ENCODE data around the gene GRK6.

GRK6 gene

DNA sequence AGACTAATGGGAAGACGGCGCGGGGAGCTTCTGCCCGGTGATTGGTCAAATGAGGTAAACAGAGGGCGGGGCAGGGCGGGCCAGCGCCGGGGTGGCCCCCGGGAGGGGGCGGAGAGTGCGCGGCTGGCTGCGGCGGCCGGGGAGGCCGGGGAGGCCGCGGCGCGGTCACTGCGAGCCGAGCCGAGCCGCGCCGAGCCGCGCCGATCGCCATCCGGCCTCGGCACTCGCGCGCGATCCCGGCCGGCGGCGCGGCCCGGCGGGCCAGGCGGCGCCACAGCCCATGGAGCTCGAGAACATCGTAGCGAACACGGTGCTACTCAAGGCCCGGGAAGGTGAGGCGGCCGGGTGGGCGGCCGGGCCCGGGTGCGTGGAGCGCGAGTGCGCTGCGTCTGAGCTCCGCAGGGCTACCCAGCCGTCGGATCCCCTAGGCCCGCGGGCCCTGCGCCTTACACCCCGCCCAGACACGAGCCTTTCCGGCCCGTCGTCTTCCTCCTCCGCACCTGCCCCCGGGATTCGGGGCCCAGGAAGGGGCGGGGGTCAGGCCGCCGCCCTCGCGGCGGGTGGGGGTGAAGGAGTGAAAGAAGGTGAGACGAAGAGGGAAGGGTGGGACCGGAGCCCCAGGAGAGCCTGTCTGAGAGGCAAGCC is at the start of gene GRK6:
Gene GRK6, plus strand, starts transcription at position 111 of the 645 bp plus-strand sequence. Its CDS starts 170 bp downstream, at position 281.
- DNase-seq: peak; percentile 48

DNA sequence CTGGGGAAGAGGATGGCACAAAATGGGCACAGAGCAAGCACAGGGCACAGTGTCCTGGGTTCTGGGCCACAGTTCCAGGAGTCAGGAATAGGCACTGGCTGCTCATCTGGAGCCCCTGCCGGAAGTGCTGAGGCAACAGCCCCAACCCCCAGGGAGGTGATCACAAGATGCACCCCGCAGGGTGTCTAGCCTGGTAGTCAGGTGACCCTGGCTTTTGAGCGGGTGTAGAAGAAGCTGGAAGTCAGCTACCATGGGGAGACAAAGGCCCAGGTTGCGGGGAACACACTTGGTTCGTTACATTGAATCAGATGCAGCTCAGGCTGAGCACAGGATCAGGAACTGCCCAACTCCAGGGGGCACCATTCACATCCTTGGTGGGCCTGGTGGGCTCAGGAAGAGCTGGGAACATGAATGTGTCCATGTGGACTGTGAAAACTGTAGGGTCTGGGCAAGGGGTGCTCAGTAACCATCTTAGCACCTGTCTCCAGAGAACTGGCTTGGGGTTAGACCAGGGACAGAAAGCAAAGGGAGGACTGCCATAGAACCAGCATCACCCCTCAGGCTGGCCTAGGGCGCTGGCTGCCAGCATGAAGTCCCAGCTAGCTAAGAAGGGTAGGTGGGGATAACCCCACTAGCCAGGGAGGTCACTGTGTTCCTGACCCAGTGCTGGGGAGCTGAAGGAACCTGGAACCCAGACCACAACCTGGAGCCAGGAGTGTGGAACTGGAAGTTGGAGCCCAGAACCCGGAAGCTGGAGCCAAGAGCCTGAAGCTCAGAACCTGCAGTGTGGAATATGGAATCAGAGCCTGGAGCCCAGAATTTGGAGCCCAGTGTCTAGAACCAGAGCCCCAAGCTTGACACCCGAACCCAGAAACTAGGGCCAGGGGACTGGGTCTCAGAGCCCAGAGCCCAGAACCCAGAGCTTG is 48.4 kb upstream of the GRK6 start:
- no peak for DNase-seq

DNA sequence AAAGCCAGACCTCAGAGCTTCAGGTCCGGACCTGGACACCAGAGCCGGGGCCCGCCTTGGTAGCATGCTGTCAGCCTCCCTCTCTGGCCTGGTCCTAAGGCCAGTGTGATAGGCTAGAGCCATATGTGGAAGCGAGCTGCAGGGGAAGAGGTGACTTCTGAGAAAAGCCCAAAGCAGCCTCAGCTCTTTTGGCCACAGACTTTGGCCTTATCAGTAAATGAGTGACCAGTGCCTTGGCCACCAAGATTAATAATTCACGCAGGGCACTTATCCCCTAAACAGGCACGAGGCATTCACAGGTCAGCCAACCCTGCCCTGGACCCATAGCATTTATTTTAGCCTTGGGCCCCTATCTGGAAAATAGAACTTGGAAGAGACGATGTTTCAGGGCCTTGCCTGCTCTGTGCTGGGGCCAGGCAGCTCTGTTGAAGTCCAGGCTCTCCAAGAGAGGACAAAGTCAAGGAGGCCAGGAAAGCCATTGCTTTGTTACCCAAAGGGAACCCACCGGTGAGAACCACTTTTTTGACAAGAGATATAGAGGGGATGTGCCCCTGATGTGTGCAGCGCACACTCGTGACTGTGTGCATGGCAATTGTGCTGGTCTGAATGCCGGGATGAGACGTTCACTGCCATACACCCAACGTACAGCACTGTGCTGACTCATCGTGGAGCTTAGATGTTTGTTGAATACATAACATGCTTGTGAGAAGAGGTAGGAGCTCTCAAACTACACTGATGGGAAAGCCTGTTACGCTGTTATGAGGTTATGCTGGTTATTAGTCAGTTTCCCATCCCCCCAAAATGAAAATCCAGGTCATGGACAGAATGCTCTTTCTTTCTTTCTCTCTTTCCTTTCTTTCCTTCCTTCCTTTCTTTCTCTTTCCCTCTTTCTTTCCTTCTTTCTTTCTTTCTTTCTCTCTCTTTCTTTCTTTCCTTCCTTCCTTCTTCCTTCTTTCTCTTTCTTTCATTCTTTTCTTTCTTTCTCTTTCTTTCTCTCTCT is 47.3 kb upstream of the GRK6 start:
- no peak for DNase-seq

DNA sequence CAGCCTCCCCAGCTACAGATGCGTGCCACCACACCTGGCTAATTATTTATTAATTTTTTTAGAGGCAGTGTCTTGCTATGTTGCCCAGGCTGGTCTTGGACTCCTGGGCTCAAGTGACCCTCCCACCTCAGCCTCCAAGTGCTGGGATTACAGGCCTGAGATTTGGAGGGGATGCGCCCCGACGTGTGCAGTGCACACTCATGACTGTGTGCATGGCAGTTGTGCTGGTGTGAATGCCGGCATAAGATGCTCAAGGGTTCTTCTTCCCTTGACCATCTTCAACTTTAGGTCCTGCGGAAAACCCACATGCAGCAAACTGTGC is 45.7 kb upstream of the GRK6 start:
- no peak for DNase-seq

DNA sequence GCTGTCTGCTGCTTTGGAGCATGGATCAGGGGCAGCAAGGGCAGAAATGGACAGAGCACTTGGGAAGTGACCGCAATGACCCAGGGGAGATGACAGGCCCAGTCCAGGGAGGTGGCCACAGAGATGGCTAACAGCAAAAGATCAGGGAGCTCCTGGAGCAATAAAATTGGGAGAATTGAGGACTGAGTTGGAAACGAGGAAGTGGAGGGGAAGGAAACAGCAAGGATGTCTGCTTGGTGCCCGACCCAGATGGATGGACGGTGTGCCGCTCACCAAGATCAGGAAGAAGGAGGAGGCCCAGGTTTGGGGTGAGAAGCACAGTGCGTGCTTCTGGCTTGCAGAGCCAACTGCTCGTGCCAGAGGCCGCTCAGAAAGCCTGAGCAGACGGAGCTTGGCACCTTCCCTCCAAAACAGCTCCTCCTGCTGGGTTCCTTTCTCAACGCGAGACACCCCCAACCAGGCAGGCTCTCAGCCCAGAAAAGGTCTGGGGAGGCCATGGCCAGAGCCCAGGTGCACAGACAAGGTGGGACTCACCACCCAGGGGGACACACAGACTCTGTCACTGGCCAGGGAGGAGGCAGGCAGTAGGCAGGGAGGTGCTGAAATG is 44.0 kb upstream of the GRK6 start:
- no peak for DNase-seq

DNA sequence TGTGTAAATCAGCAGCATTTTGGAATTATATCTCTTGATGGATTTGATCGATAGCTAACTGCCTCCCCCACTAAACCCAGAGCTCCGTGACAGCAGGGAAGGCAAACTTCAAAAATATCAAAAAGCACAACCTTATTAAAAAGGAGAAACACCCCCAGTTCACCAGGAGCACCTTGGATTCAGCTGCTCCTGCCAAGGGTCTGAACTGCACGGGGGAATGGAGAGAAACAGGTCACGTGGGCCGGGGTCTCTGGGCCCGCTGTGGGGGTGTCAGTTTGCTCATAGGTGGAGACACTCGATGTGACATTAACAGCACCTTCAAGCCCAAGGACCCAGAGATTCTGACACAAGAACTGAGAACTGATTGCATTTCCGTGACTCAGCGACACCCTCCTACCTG is 43.3 kb upstream of the GRK6 start:
- DNase-seq: no peak

DNA sequence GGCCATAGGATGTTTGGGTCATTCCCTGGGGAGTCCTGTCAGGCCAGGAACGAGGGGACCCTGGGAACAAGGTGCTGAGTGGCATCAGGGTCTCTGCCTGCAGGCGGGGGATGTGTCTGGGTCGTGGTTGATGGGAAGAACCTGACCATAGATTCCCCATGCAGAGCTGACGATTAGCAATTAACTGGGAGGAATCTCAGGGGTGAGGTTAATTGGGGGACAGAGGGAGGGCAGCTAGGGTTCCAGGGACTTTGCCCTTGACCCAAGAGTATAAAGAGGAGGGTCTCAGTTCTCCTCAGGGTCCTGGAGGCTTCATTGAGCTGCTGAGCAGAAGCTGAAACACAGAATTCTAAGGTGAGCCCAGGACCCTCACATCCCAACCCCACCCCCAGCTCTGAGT is 42.3 kb upstream of the GRK6 start, which contains the start of gene SLC34A1:
Gene SLC34A1, plus strand, starts transcription at position 301 of the 400 bp plus-strand sequence. CDS start 1,308 bp downstream, outside the sequence.
- DNase-seq: no peak

DNA sequence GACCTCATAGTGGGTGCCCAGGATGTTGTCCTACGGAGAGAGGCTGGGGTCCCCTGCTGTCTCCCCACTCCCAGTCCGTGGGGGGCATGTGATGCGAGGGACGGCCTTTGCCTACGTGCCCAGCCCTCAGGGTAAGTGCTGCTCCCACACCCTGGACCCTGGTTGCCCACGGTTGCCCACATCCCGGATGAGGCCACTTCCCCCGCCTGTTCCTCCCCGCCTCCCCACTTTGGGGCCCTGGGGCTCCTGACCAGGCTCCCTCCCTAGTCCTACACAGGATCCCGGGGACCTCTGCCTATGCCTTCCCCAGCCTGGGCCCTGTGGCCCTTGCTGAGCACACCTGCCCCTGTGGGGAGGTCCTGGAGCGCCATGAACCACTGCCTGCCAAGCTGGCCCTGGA is 40.8 kb upstream of the GRK6 start:
- no peak for DNase-seq

DNA sequence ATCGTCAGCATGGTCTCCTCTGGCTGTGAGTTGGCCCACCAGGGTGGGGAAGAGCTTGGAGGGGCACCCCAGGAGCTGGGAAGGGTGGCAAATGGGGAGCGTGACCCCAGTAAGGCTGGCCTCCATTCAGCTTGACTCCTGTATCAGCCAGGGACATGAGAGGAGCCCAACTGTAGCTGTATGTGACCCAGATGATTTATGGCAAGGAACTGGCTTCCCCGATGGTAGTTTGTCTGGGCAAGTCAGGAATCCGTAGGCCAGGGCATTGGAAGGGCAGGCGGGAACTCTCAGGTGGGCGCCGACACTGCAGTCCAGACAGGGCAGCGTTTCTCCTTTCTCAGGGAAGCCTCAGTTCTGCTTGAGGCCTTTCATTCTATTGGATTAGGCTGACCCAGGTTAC is 39.9 kb upstream of the GRK6 start:
- DNase-seq: no peak

DNA sequence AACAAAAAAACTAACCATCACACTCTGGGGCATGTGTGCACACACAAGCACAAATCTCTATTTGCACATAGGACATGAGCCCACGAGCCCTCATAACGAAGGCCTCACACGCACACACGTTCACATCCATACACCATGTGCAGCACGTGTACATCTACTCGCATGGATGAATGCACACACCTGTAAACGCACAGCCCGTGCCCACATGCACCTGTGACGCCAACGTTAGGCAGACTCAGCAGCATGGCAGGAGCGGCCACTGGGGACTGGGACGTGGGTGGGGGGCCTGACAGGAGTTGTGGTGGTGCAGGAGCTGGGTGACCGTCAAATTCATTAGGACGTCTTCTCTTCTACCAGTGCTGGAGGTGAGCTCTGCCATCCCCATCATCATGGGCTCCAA is 39.1 kb upstream of the GRK6 start:
- DNase-seq: no peak

DNA sequence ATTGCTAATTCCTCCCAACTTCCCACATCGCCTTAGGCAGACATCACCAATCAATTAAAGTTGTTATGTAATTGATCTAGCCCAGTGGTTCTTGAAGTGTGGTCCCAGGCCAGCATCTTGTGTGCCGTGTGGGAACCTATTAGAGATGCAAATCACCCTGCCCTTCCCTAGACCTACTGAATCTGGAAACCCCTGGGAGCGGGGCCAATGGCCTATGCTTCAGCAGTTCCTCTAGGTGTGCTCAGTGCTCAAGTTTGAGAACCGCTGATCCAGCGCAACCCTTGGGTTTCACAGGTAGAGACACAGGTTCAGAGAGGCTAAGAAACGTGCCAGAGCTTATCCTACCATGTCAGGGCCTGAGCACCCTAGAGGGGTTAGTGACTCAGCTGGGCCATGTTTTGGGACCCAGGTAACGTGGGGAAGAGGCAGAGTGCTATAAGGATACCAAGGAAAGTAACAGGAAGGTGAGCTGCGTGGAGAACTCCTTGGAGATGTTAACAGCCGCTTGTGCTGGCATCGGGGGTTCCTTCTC is 37.9 kb upstream of the GRK6 start:
- DNase-seq: no peak

DNA sequence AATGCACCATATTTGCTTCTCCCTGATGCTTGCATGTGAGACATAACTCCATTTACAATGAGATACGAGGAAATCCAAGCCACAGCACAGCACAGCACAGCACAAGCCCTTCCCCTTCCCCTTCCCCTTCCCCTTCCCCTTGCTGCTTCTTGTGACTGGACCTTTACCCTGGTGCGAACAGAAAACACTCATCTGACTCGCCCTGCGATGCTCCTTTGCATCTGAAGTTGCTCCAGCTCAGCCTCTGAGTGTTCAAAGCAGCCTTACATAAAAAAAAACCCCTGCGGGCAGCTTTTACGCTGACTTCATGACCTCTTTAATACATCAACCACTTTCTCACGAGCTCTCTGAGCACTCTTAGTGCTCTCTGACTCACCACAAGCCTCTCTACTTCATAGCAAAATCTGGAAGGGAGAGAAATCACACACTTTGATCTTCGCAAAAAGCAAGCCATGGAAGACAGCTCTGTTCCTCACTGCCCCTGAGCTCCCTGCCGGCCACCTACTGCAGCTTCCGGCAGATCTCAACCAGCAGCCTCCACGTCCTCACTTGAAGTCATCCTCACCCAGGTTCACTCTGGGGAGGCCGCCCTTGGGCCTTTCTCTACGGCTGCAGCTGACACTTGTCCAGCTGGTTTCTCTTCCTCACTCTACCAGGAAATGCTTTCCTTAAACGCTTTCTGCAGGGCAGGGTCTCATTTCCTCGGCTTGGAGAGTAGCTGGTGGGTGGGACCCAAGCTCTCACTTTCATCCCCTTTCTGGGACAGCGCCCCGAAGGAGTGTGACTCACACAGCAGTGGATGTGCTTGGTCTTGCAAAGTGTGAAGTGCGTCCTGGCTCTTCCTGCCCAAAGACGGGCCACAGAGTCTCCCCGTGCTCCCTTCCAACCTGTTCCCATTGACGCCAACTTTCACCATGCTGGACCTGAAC is 37.0 kb upstream of the GRK6 start:
- DNase-seq: no peak

DNA sequence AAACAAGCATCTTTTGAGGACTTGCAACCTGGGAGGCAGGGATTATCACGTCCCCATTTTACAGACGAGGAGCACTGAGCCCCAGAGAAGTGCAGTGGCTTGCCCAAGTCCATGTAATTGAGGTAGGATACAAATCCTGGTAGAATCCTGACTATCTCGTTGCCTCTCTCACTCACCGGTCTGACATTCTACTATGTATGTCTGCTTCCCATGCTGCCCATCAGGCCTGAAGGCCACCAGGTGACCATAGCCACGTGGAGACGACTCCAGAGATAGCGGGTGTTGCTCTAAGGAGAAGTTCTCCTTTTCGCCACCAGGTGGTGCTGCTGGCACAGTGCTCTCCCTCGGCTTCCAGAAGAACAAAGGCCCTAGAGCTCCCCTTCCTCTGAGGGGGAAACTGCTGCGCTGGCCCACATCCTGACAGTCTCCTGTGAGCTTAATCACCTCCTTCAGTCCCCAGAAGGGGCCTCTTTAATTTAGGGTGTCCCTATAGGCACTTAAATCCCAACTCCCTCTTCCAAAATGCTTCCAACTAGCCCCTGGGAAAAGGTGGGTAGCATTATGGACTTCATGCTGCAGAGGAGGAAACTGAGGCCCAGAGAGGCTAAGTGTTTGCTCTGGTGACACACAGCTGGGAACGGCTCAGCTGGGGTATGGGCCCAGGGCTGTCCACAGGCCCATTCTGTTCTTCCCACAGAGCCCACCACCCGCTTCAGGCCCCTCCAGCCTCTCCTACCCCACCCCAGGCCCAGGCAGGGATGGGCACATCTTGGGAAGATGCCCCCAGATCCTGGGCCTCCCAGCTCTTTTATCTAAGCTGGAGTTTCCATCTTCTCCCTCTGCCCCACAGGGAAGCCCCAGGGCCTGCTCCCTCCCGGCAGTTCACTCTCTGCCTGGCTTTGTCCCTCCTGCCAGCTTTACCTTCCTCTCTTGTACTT is 35.8 kb upstream of the GRK6 start:
- DNase-seq: peak; percentile 80

DNA sequence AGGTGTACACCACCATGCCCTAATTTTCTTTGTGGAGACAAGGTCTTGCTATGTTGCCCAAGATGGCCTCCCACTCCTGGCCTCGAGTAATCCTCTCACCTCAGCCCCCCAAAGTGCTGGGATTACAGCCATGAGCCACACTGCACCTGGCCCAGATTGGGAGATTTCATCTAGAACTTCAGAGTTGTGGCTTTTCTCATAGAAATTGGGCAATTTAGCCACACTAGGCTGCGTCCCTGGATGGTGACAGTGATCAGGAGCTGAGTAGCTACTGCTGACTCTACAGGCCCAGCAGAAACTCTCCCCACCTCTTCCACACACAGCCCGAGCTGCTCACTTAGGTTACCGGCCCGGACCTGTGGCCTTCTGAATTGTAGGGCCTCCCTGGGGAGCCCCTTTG is 33.7 kb upstream of the GRK6 start:
- no peak for DNase-seq

DNA sequence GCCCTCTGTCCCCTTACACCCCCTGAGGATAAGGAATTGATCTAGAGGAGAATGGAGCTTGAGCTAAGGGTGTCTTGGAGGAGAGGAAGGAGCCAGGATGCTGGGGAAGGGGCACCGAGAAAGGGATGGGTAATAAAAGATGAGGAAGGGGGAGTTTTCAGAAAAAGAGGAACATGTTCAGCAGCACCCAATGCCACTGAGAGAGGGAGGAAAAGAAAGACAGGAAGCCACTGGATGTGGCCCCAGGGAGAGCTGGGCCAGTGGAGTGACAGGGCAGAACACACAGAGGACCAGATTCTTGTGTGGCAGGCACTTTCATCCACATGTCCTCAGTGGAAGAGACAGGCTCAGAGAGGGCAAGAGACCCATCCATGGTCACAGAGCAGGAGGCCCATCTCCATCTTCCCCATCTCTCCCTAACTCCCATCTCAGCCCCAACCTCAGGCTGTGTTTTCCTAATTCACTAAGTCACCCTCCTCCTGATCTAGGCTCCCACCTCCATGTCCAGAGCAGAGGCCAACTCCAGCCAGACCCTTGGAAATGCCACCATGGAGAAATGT is 33.2 kb upstream of the GRK6 start:
- DNase-seq: no peak

DNA sequence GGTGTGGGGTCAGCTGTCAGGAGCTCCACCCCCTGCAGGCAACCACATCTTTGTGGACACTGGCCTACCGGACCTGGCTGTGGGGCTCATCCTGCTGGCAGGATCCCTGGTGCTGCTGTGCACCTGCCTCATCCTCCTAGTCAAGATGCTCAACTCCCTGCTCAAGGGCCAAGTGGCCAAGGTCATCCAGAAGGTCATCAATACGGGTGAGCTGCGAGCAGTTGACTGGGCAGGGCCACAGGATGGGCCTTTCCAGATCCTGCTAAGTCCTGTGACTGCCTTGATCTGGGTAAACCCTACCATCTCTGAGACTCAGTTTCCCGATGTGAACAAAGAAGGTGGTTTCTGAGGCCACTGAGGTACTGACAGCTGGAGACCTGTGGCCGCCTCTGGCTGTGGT is 32.5 kb upstream of the GRK6 start:
- no peak for DNase-seq

DNA sequence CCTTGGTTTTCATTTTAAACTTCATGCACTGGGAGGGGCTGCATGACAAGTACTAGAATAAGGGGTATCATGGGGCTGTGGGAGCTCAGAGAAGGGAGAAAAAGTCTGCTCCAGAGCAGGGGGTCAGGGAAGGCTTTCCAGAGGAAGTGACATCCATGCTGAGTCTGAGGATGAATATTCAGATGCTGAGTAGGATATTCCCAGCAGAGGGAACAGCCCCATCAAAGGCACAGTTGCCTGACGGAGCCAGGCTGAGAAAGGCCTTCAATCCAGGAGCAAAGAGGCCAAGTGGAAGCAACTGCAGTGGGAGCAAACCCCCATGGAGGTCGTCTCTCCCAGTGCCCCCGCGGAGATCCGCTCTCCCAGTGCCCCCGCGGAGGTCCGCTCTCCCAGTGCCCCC is 30.4 kb upstream of the GRK6 start:
- no peak for DNase-seq

DNA sequence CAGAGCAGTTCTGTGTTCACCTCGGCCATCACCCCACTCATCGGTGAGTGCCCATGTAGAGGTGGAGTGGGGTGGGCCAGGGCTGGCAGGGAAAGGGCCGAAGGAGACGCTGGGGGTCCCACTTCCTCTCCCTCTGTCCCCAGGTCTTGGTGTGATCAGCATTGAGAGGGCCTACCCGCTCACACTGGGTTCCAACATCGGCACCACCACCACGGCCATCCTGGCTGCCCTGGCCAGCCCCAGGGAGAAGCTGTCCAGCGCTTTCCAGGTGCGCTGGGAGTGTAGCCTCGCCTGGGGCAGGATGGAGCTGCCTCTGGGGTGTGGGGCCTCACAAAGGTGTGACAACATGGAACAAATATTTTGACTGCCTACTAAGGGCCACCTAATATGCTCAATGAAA is 29.7 kb upstream of the GRK6 start:
- DNase-seq: no peak

DNA sequence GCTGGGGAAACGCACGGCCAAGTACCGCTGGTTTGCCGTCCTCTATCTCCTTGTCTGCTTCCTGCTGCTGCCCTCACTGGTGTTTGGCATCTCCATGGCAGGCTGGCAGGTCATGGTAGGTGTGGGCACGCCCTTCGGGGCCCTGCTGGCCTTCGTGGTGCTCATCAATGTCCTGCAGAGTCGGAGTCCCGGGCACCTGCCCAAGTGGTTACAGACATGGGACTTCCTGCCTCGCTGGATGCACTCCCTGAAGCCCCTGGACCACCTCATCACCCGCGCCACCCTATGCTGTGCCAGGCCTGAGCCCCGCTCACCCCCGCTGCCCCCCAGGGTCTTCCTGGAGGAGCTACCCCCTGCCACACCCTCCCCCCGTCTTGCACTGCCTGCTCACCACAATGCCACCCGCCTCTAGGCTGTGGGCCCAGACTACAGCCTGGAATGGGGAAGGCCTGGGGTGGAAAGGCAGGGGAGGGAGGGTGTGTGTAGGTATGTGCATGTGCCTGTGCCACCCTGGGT is 28.5 kb upstream of the GRK6 start:
- no peak for DNase-seq
